Stimulated activated CD4-positive, alpha-beta T cell treated with anti-CD3 and anti-CD28 coated beads, Interleukin-4, amount 100 ng/mL, for 24 hours (primary cell): ENCODE results near the gene MORC2.

Source experiments
- DNase-seq: peaks from one replicate; pipeline ENCODE4 v3.0.0-alpha.2; 2020

Gene MORC2

DNA sequence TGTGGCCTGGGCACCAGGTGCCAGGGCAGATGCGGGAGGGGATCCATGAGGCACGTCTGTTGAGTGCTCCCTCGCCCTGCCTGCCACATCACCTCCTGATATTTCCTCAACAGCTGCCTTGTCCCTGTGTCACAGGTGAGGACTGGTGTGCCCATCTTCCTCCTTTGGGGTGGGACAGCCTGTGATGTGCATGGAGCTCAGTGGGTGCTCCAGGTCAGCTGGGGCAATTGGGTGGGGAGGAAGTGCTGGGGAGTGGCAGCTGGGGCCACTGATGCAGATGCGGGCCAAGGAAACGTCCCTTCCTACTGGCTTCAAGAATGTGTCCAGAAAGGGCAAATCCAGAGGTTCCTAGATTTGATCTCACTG, 83.6 kb downstream of the MORC2 start:
- DNase-seq, result no peak

- no peak for DNase-seq
Measured at GRCh38 chr22:30884211-30885000, 84.2 kb downstream of the MORC2 start.

DNA sequence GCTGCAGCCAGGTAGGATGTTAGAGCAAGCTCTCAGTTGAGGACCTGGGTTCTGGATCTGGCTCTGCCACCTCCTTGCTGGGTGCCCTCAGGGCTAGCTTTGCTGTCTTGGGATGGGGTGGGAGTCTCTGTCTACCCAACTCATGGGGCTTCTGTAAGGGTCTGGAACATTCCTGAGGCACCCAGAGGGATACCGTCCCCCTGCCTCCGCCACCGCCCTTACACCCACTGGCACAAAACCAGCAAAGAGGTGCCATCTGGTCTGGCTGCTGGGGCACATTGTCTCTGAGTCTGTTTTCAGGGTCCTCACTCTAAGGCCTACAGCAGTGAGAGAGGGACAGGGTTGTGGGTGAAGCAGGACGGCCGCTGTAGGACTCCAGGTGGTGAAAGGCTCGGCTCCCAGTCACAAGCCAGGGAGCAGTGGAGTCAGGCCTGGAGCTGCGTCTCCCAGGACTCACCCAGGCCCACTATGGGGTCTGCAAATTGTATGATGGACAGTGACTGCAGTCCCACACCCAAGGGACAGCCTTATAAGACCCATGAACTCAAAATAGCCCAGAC, 84.9 kb downstream of the MORC2 start:
- DNase-seq, result no peak

DNA sequence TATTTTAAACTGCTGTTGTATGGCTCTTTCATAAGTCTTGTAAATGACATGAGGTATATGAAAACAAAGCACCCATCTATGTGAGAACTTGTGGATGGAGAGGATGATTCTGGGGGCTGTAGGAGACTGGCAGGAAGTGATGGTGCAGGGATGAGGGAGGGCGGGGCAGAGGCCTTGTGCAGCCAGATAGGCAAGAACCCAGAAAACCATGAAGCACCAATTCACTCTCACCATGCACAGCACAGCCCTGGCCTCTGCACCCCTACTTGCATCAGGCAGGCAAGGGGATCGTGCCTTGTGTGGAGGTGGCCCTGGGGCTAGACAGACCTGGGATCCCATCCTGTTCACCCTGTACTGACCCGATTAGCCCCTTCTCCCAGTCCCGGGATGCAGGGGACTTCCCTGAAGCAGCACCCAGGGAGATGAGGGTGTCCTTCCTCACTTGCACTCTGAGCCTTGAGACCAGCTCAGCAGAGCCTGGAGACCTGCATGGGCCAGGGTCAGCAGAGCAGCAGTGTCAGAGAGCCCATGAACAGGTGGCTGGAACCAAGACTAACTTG, 85.5 kb downstream of the MORC2 start:
- DNase-seq, result no peak

DNA sequence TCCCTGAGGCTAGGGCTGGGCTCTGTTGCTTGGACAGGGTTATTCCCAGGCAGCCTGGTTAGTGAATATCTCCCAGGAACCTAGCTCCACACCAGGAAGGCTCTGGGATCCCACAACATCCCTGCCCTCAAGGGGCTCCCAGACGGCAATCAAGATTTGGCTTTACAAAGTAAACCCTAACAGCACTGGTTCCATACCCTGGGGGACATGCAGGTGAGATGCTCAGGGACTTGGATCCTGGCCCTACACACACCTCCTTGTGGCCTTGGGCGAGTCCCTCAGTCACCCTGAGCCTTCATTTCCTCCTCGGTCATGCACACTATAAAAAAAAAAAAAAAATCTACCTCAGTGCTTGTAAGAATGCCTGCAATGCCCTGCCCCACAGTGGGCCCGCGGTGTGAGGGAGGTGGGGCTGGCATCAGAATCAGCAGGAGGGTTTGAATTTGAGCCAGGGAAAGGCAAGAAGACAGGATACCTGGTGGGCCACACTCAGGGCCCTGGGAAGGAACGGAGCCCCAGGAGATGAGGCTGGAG, 86.3 kb downstream of the MORC2 start:
- DNase-seq, result no peak

GRCh38 chr22:30881361-30882183, 87.0 kb downstream of the MORC2 start:
- no peak for DNase-seq

DNA sequence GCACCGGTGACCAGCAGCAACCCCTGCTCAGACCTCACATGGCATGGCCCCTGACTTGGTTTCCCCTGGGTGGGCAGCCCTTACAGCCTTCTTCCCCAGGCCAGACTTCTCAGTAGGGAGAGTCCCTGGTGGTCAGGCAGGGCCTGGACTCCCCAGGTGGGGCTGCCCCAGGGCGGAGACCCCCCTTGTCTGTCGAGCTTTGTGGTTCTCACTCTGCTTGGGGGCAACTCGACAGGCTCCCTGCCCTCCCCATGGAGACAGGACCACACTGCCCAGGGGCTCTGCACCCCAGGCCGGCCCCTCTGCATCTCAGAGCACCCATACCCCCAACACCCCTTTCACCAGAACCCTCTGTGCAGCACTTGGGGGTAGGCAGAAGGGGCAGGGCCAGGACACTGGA, 87.7 kb downstream of the MORC2 start:
- no peak for DNase-seq

GRCh38 chr22:30880181-30880601, 88.4 kb downstream of the MORC2 start:
- DNase-seq, result no peak

- no peak for DNase-seq
Measured at GRCh38 chr22:30879415-30879797, 89.2 kb downstream of the MORC2 start.

GRCh38 chr22:30878516-30879414, 89.8 kb downstream of the MORC2 start:
- DNase-seq, result no peak

DNA sequence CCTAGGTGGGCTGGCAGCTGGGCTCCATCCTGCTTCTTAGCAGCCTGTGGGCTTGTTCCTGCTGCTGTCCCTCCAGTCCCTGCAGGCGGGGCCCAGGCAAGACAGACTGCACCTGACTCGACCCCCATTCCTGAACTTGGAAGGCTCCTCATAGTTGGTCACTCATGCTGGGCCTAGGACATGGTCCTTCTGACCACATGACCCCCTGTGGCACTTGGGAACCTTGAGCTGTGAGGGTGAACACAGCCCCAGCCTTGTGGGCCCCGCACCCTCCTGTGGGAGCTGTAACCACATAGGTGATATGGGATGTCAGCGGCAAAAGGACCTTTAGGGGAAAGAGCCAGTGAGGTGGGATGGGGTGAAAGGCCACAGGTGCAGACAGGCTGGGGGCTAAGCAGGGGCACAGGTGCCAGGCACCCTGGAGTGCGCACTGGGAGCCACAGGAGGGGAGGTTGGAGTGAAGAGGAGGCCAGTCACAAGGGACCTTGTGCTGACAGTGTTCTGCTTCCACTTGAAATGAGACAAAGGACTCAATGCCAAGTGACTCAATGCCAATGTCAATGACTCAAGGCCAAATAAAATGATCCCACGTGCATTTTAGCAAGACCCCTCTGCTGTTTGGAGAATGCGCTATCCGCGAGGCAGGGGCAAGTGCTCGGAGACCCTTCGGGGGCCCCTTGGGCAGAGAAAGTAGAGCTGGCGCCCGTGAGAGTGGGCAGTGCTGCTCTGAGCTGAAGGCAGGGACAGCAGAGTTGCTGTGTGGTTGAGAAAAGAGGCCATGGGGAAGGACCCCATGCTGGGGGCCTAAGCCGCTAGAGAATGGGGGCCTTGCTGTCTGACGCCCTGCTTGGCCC, 90.7 kb downstream of the MORC2 start:
- DNase-seq, result no peak

- no peak for DNase-seq
Measured at GRCh38 chr22:30876915-30877553, 91.5 kb downstream of the MORC2 start.

DNA sequence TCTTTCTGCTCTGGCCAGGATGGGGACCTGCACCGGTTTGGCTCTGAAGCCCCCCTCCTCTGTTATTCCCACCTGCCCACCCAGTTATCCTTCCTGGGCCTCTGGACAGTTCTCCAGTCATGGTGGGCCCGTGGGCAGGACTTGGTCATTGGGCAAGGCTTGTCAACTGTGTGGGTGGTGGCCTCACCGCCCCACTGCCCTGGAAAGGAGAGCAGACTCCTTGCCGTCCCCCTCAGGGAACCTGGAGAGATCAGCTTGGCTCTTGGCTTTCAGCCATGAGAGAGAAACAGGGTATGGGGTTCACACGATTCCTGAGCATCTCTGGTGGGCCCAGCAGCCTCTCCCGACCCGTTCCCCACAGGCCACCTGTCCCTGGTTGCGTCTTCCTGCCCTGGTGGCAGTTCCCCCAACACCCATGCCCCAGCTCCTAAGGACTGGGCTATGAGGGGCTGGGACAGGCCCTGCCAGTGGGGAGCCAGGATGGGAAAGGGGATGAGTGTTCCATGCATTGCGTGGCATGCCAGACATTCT, 92.3 kb downstream of the MORC2 start:
- DNase-seq, result no peak

DNA sequence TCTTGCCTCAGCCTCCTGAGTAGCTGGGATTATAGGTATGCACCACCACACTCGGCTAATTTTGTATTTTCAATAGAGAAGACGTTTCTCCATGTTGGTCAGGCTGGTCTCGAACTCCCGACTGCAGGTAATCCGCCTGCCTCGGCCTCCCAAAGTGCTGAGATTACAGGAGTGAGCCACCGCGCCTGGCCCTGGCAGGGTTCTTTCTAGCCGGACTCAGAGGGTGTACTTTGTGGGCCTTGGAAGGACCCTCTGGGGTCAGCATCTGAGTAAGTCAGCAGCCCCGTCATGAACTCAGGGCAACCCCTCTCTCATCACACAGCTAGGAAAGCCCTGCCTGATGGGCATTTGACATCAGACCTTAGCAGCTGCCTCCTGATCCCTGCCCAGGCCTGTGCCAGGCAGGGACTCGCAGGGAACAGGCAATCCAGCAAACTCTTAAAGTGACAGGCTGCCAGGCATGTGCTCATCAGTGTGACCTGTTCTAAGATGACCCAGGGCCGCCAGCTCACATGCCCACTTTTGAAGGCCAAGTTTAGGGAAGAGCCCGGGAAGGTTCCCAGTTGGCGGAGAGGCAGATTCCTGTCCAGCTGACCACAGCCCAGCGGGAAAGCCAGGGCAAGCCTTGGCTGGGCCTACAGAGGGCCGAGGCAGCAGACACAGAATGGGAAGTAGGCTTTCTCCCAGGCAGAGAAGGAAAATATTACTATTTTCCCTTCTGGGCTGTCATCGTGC, 92.9 kb downstream of the MORC2 start:
- no peak for DNase-seq
